ENCODE results near the gene COA4.
A peak's percentile ranks its signal among the peaks of the same experiment; 100 is the strongest.

Gene COA4

GRCh38 chr11:73862986-73863385 lies 13.7 kb downstream of the COA4 start:
- DNase-seq = peak in 1 of 3 experiments; percentile 34

- DNase-seq = no peak
Measured at GRCh38 chr11:73860202-73860601, 16.4 kb downstream of the COA4 start.

GRCh38 chr11:73859671-73860070 lies 17.0 kb downstream of the COA4 start:
- DNase-seq = no peak

GRCh38 chr11:73856031-73856567 lies 20.5 kb downstream of the COA4 start:
- DNase-seq = peak in 2 of 3 experiments; percentile 74 to 82

- no peak for DNase-seq
Measured at GRCh38 chr11:73854680-73855079, 22.0 kb downstream of the COA4 start.

- DNase-seq = peak in 1 of 3 experiments; percentile 45
Measured at GRCh38 chr11:73852049-73852448, 24.6 kb downstream of the COA4 start.

DNA sequence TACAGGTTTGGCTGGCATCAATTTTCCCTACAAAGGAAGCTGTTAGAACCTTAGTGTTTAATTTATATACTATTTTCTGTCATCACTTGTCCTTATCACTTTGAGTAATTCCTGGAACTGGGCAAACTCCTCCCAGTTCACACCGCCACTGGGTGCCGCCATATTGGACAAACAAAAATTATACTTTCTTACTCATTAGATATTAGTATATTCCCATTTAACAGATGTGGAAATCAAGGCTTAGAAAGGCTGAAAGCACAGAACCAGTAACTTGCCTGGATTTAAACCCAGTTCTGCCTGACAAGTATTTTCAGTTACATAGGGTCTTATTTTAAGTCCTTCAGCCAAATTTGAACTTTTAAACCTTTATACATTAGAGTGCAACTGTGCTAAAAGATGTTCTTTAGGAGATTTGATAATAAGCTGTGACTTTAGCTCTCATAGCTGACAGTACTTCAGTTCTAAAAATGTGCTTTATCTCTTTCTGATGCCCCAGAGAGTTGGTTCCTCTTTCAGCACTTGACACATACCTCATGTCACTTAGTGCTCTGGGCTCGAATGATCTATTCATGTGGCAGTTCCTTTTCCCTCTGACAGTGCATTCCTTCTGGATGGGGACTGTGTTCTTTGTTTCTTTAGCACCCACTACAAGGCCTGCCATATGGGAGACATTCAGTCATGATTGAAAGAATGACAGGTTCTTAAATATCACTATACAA lies 25.4 kb downstream of the COA4 start:
- DNase-seq = peak in 1 of 3 experiments; percentile 18

DNA sequence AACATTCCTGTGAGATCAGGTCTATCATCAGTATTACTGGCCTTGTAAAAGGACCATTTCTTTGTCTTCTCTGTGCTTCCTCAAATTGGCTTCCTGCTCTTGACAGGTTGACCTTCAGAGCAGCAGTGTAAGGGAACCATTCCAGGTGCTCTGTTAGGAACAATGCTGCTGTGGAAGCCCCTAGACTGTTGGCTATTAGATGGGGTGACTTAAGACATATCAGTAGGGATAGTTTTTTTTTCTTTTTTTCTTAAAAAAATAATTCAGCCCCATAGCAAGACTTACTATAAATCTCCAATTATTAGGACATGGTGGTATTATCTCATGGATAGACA lies 37.6 kb downstream of the COA4 start:
- DNase-seq = no peak

DNA sequence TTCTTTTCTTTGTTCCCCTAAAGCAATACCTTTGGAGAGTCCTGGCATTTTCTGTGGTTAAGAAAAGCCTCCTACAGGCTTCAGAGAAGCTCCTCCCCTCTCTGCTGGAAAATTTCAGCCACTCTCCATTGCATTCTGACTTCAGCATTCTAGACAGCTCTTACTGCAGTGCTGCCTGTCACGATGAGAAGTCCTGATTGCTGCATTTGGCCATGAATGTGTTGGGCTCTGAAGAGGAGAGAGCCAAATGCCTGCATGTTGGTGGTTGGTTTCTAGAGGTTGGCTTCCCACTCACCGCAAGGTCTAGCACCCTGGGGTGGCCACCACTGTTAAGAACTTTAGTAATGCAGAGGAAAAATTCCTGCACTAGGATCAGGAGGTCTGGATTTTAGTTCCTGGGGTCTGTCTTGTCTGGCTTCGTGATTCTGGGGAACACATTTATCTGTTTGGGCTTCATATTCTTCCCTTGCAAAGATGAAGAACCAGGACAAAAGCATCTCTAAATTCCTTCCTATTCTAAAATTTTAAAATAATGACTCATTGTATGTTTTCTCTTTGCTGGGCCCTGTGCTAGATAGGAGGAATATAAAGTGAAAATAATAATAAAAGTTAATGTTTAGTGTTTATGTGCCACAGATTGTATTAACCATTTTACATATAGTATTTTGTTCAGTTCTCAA lies 38.1 kb downstream of the COA4 start:
- DNase-seq = no peak

DNA sequence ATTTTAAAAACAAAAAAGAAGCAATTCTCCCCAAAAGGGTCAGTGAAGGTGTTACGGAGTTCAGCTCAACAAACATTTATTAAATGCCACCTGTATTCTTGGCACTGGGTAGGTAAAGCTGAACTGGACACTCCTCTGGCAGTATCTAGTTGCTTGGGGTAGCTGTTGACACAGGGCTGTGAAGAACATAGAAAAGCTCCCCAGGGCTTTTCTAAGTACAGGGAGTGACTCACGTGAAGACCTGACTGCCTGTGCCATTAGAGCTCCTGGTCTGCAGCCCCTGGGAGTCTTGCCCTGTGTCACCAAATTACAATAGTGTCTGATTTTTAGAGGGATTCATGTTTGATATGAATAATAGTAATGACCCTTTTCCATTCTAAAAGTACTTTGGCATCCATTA lies 43.6 kb downstream of the COA4 start:
- peak in 1 of 3 experiments; percentile 53 for DNase-seq

DNA sequence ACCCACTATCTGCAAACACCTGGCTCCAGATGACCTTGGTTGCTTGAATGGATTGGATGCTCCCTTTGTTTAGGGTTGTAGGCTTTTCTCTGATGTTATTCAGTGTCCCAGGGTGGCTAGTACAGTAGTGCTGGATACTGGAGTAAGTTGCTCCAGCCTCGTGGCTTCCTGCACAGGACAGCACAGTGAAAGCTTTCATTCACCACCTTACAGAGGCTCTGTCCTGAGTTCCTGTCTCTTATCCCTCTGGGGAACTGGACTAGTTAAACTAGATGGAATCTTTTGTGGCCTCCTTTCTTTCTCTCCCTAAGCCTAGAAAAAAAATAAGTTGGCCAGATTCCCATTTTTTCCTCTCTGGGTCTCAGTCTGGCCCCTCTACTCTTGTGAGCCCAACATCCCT lies 46.4 kb downstream of the COA4 start:
- no peak for DNase-seq
